HG02678 (cell line): ENCODE measurements around the gene KAT2B.

Experiments used
- ATAC-seq: cut with Tn5 transposase; IDR thresholded peaks from one replicate; pipeline ENCODE4 v1.9.1; 2021; ENCODE audit warnings: mild to moderate bottlenecking, moderate library complexity; ENCODE audit not compliant: unreplicated experiment

KAT2B gene

GRCh38 chr3:20064796-20065564 lies 24.7 kb downstream of the KAT2B start:
- no peak for ATAC-seq

- no peak for ATAC-seq
Measured at GRCh38 chr3:20066079-20066478, 25.8 kb downstream of the KAT2B start.

GRCh38 chr3:20066850-20067617 lies 26.8 kb downstream of the KAT2B start:
- no peak for ATAC-seq

GRCh38 chr3:20068512-20069177 lies 28.4 kb downstream of the KAT2B start:
- ATAC-seq, result no peak

GRCh38 chr3:20069178-20069532 lies 28.9 kb downstream of the KAT2B start:
- no peak for ATAC-seq

GRCh38 chr3:20071175-20071574 lies 30.9 kb downstream of the KAT2B start:
- no peak for ATAC-seq

GRCh38 chr3:20072422-20072821 lies 32.2 kb downstream of the KAT2B start:
- ATAC-seq, result no peak

- no peak for ATAC-seq
Measured at GRCh38 chr3:20073068-20073467, 32.8 kb downstream of the KAT2B start.

- no peak for ATAC-seq
Measured at GRCh38 chr3:20073683-20074082, 33.4 kb downstream of the KAT2B start.

- no peak for ATAC-seq
Measured at GRCh38 chr3:20074226-20075063, 34.2 kb downstream of the KAT2B start.

- ATAC-seq, result no peak
Measured at GRCh38 chr3:20075197-20075596, 35.0 kb downstream of the KAT2B start.

GRCh38 chr3:20076296-20076997 lies 36.2 kb downstream of the KAT2B start:
- no peak for ATAC-seq

GRCh38 chr3:20077068-20077467 lies 36.8 kb downstream of the KAT2B start:
- no peak for ATAC-seq

GRCh38 chr3:20078194-20078714 lies 38.0 kb downstream of the KAT2B start:
- ATAC-seq, result no peak

GRCh38 chr3:20079621-20080020 lies 39.4 kb downstream of the KAT2B start:
- no peak for ATAC-seq

GRCh38 chr3:20080956-20081554 lies 40.8 kb downstream of the KAT2B start:
- ATAC-seq, result peak; percentile 98

GRCh38 chr3:20083253-20083652 lies 43.0 kb downstream of the KAT2B start:
- ATAC-seq, result no peak

- no peak for ATAC-seq
Measured at GRCh38 chr3:20083953-20084352, 43.7 kb downstream of the KAT2B start.

GRCh38 chr3:20091331-20092047 lies 51.2 kb downstream of the KAT2B start:
- ATAC-seq, result no peak
